ENCODE data around the gene NPAS3. TPM values are rescaled to one million over a fixed set of nuclear protein-coding genes. Genes with fewer than 3 reads are reported as not detected.

The NPAS3 gene
- total RNA-seq, 1 donor from 2014 or later = 6.1 TPM

GRCh38 chr14:33364466-33364865, 425.8 kb downstream of the NPAS3 start:
- H3K27ac Mint-ChIP-seq = no peak overlapping the region
- no peak for TF ChIP-seq CTCF (IDR thresholded peaks at IDR 0.05; ENCODE audit: unreplicated experiment)

GRCh38 chr14:33369041-33369440, 430.4 kb downstream of the NPAS3 start:
- no peaks in the 10 kb centered on the region for H3K27me3 Mint-ChIP-seq
- peaks cover 7% of the 10 kb centered on the region for H3K4me1 Mint-ChIP-seq (ENCODE audit: low read depth)
- no peak for TF ChIP-seq CTCF (IDR thresholded peaks at IDR 0.05; ENCODE audit: unreplicated experiment)

More at GRCh38 chr14:33364466-33364865, 425.8 kb downstream of the NPAS3 start:
- H3K4me3 Mint-ChIP-seq (ENCODE audit: low read depth) = no peak overlapping the region
- H3K9me3 Mint-ChIP-seq (ENCODE audit: low read depth) = no peaks in the 10 kb centered on the region
- DNase-seq (ENCODE audit: low spot score, unreplicated experiment) = no peak
- peaks cover 6% of the 10 kb centered on the region for H3K27me3 Mint-ChIP-seq
- no peaks in the 10 kb centered on the region for H3K36me3 Mint-ChIP-seq (ENCODE audit: insufficient read depth)
- peaks cover 7% of the 10 kb centered on the region for H3K4me1 Mint-ChIP-seq (ENCODE audit: low read depth)

GRCh38 chr14:33369972-33370371, 431.3 kb downstream of the NPAS3 start:
- Mint-ChIP-seq H3K27ac (no peak overlapping the region), H3K4me1 (ENCODE audit: low read depth) (peaks cover 5% of the 10 kb centered on the region), H3K27me3 (no peaks in the 10 kb centered on the region), H3K36me3 (ENCODE audit: insufficient read depth) (no peaks in the 10 kb centered on the region), H3K9me3 (ENCODE audit: low read depth) (no peaks in the 10 kb centered on the region), H3K4me3 (ENCODE audit: low read depth) (no peak overlapping the region)
- no peak for TF ChIP-seq CTCF (IDR thresholded peaks at IDR 0.05; ENCODE audit: unreplicated experiment)
- no peak for DNase-seq (ENCODE audit: low spot score, unreplicated experiment)

More at GRCh38 chr14:33369041-33369440, 430.4 kb downstream of the NPAS3 start:
- no peak for DNase-seq (ENCODE audit: low spot score, unreplicated experiment)
- Mint-ChIP-seq H3K9me3 (ENCODE audit: low read depth) (no peaks in the 10 kb centered on the region), H3K4me3 (ENCODE audit: low read depth) (no peak overlapping the region), H3K27ac (no peak overlapping the region), H3K36me3 (ENCODE audit: insufficient read depth) (no peaks in the 10 kb centered on the region)

GRCh38 chr14:33370426-33370825, 431.7 kb downstream of the NPAS3 start:
- Mint-ChIP-seq H3K27me3 (no peaks in the 10 kb centered on the region), H3K27ac (no peak overlapping the region), H3K4me3 (ENCODE audit: low read depth) (no peak overlapping the region), H3K36me3 (ENCODE audit: insufficient read depth) (no peaks in the 10 kb centered on the region), H3K9me3 (ENCODE audit: low read depth) (no peaks in the 10 kb centered on the region), H3K4me1 (ENCODE audit: low read depth) (peaks cover 5% of the 10 kb centered on the region)
- DNase-seq (ENCODE audit: low spot score, unreplicated experiment) = no peak
- TF ChIP-seq CTCF (IDR thresholded peaks at IDR 0.05; ENCODE audit: unreplicated experiment) = no peak

GRCh38 chr14:33375196-33375595, 436.5 kb downstream of the NPAS3 start:
- Mint-ChIP-seq H3K9me3 (ENCODE audit: low read depth) (no peaks in the 10 kb centered on the region), H3K4me1 (ENCODE audit: low read depth) (peaks cover 1% of the 10 kb centered on the region), H3K27ac (no peak overlapping the region), H3K4me3 (ENCODE audit: low read depth) (no peak overlapping the region), H3K27me3 (no peaks in the 10 kb centered on the region), H3K36me3 (ENCODE audit: insufficient read depth) (no peaks in the 10 kb centered on the region)
- no peak for DNase-seq (ENCODE audit: low spot score, unreplicated experiment)
- no peak for TF ChIP-seq CTCF (IDR thresholded peaks at IDR 0.05; ENCODE audit: unreplicated experiment)

Data from progenitor cell of endocrine pancreas (in vitro differentiated cells).